Ammon's horn (tissue), 1 donor: ENCODE data around the gene ITPR3.
A peak's percentile ranks its signal among the peaks of the same experiment; 100 is the strongest.

Experiments
- DNase-seq: peaks from one replicate; pipeline ENCODE4 v3.0.0-alpha.2; 2016; ENCODE audit warnings: low spot score

The ITPR3 gene

DNA sequence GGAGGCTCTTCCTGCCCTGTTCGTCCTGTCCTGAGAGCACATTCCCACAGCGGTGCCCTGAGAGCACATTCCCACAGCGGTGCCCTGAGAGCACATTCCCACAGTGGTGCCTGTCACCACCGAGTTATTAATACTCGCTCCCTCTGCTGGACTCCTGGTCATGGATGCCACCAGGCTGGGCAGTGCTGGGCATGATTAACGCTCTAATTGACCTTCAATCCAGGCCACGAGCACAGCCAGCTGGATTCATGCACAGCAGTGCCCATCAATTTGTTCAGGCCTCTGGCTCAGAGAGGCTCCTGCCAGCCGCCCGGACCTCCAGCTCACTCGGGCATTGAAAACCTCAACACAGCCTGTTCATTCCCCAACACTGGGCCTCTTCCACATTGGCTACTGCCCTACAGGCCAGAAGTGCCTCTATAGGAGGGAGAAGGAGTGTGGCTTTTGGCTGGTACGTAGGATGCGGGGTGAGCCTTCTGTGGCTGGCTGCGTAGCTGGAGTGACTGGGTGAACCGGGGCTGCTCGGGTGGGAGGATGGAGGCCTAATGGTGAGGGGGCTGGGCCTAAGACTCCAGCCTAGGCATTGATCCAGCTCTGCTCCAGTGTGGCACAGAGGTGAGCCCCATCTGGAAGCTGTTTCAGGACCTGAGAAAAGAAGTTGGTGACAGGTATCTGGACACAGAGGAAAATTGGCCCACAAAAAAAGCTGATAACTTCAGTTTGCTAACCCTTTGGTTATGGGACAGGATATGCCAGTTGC lies 116.3 kb downstream of the ITPR3 start:
- DNase-seq = no peak

DNA sequence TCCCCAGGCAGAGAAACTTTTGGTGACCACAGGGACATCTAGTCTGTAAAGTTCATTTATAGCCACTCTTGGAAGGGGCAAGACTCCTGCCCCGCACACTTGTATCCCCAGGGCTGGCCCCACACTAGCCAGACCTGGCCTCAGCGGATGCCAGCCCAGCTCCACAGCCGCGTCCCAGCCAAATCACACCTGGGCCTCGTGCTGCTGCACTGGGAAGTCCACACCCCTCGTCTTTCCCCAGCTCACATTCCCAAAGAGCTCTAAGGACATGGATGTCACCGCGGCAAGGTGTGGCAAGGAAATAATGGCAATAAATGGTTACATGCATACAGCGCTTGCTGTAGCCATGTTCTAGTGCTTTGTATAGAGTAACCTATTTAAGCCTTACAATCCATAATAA lies 117.0 kb downstream of the ITPR3 start:
- DNase-seq = no peak

DNA sequence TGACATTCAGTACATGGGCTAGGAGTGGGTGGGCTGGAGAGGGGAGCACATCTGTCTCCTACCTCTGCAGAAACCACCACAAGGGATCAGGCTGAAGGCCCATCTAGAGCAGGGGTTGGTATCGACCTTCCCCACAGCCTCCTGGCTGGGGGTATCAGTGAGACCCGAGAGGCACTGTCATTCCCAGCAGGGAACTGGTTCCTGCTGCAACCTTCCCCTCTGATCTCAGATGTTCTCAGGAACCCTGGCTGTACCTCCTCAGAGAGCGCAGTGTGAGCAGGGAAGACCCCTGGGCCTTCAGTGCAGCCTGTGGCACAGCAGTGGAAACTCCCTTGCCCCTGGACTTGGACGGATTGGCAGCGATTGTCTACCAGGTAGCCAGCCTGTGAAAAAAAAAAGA lies 117.8 kb downstream of the ITPR3 start:
- DNase-seq = no peak

DNA sequence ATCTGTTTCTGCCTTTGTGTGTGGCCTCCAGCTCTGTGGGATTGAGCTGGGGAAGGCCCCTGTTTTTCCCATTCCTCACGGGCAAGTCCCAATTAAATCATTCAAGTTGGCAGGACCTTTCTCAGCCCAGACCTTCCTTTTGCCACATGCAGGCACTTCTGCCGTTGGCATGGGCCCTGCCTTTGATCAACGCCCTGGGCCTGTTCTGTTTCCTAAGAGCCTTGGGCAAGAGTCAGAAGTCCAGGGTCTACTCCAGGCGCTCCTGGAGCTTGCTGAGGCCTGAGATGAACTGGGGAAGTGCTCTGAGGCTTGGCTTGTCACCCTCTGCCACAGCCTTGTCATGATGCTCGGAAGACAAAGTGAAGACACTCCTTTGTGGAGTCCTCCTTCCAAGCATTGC lies 118.4 kb downstream of the ITPR3 start:
- no peak for DNase-seq

DNA sequence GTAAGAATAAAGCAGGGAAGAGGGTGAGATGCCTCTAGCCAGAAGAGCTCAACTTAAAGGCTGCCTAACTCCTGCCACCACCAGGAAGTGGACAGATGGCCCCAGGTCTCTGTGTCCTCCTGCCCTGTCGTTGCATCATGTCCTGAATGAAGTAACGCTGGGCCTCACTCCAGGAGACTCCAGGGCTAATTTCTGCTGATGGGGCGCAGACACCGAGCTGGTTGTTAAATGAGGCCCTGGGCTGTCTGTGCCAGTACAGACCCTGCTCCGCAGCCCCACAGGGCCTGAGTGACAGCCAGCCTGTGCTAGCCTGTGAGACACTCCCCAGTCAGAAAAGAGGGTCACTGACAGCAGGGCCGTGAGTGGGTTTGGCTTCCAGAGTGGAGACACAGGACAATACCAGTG lies 119.1 kb downstream of the ITPR3 start:
- no peak for DNase-seq

DNA sequence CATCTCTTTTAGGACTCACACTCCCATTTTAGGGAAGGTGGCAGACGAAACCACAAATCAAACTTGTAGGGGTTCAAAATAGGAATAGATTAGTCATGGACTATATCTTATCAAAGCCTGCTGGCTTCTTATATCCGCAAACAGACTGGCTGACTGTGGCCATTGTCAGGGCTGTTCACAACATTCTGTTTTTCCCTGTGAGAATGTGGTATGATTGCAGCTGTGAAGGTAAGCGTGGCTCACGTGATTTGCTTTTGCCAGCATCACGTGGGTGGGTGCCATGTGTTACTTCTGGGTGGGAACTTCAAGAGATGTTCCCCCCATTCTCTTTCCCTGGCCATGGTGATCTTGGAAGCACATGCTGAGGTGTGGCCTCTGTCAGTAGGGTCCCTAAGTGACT lies 119.7 kb downstream of the ITPR3 start:
- DNase-seq = no peak

DNA sequence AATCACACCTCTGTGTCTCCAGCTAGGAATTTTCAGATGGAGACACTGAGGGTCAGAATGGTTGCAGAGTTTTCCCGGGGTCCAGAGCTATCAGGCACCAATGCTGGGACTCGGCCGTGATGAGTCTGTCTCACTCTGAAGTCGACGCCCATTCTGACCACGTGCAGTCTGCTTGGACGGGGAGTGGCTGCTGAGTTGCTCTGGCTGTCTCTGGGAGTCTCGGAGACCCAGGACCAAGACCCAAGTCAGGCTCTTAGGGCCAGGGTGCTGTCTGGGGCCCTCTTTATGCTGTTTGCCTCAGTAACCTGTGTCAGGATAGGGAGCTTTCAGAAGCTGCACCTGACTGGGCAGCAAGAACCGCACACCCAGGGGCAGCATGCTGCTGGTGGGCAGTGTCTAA lies 121.0 kb downstream of the ITPR3 start:
- no peak for DNase-seq

DNA sequence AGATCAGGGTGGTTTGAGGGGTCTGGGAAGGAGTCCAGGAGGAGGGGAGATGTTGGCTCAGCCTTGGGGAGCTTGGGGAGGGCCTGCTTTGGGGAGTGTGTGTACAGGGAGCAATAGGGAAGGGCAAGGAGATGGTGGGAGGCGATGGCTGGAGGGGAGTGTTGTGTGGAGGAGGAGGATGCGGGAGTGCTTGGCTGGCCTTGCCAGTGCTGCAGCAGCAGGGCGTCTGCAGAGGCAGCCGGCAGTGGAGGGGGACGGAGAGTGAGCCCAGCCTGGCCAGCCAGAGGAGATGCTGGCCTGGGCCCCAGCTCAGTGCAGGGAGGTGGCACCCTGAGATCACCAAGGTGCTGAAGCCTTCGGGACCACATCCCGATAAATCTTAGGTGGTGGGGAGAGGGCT lies 121.7 kb downstream of the ITPR3 start:
- no peak for DNase-seq

DNA sequence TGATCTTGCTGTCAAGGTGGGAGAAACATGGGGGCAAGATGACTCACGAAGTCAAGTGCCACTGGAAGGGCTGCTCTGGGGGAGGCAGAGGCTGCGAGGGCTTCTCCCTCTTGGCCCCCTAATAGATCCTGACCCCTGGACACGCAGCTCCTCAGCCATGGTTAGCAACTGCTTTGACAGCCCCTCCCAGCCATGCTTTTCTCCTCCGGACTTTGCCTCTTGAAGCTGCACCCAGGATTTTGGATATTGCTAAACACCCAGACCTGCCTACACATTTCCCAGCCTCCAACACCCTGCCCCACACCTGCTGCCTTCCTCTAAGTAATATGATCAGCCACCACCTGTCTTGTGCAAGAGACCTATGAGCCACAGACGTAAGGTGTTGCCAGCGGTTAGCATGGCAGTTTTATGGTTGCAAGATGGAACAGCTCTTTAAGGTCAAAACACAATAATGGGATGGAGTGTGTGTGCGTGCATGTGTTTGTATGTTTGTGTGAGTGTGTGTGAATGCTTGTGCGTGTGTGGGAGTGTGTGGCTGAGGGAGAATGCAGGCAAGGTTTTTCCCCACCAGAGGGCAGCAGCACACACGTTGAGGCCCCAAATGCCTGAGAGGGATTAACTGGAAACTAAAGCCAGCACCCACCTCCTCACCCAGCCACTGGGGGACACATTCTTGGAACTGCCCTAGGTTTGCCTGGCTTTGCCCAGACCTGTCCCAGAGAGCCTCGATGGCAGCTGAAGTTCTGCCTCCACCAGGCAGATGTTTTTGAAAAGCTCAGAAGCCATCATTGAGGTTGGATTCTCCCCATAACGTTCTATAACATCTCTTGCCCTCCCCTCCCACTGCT lies 123.1 kb downstream of the ITPR3 start:
- DNase-seq = peak; percentile 88

DNA sequence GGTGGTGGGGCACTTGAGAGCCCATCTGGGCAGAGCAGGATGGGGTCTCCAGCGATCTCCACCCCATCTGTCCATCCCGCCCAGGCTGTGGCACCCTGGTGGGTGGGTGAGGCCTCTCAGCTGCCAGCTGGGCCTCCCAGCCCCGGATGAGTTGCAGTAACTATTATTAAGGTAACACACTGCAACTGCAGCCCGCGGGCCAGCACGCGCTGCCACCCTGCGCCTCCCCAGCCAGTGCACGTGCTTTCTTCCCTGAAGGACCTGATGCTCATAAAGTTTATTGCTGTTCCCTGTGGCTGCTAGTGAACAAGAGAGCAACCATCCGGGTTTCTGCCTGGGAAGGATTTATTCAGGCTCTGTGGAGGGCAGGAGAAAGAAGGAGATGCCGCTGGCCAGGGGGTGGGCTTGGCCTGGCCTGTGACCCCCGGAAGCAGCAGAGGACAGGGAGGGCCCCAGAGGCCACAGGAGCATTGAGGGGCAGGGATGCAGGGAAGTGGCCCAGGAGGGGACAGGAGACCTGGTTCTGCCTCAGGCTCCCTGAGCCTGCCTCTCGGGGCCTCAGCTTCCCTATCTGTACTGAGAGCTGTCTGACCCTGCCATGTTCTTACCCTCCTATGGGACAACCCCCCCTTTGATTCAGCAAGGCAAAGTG lies 123.9 kb downstream of the ITPR3 start:
- DNase-seq = no peak

DNA sequence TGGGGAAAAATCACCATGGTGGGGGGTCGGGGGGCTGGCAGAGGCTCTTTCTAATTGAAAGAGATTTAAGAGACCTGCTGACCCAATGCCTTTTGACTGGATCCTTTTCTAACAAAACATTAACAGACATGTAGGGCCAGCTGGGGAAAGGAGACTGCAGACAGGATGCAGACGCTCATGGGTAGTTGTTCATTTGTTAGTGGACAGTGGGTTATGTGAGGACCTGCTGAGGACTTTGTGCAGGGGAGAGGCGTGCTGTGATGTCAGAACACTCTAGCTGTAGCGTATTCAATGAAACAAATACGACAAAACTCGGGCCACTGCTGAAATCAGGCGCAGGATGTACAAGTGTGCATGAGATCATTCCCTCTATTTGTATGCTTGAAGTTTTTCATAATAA lies 124.4 kb downstream of the ITPR3 start:
- no peak for DNase-seq
